Omental fat pad (tissue), 4 donors: ENCODE data around the gene TMEM72. TPM values are rescaled to one million over a fixed set of nuclear protein-coding genes. Genes with fewer than 3 reads are reported as not detected.

Experiments used
- ATAC-seq: fragments of 150-250 bp; one replicate; pipeline ENCODE4 v1.9.1; 2016; ENCODE audit warnings: mild to moderate bottlenecking, moderate library complexity; ENCODE audit not compliant: low FRiP score
- DNase-seq: peaks from one replicate; pipeline ENCODE4 v3.0.0-alpha.2; 2019; ENCODE audit warnings: low spot score
- CTCF ChIP-seq, 3 donors: fragments of 450-650 bp; IDR thresholded peaks; one replicate each; pipeline ENCODE4 v1.5.1; 2016 to 2017; ENCODE audit warnings: antibody characterized with exemption in 3 of 3, mild to moderate bottlenecking in 3 of 3, moderate library complexity in 2 of 3
- total RNA-seq, 4 donors: library from RNA; depleted of rRNA; stranded (reverse); fragments of >200 nt; gene quantifications; one replicate each; pipeline ENCODE4 v1.1.0, GENCODE V29; 2016

The TMEM72 gene
- total RNA-seq, 4 donors from 2014 or later, result not detected

GRCh38 chr10:44927352-44927751 lies 16.2 kb downstream of the TMEM72 start:
- TF ChIP-seq CTCF (IDR thresholded peaks at IDR 0.05), result no peak
- no peak for DNase-seq
- peak; percentile 79 for ATAC-seq

- no peak for TF ChIP-seq CTCF (IDR thresholded peaks at IDR 0.05)
- DNase-seq, result no peak
Measured at GRCh38 chr10:44928462-44928861, 17.3 kb downstream of the TMEM72 start.

GRCh38 chr10:44929356-44930255 lies 18.5 kb downstream of the TMEM72 start:
- TF ChIP-seq CTCF (IDR thresholded peaks at IDR 0.05), result no peak
- ATAC-seq (no peak), DNase-seq (no peak)

More at GRCh38 chr10:44928462-44928861, 17.3 kb downstream of the TMEM72 start:
- no peak for ATAC-seq

GRCh38 chr10:44930904-44931620 lies 19.9 kb downstream of the TMEM72 start:
- no peak for ATAC-seq
- no peak for DNase-seq
- TF ChIP-seq CTCF (IDR thresholded peaks at IDR 0.05), result no peak

- no peak for ATAC-seq
- TF ChIP-seq CTCF (IDR thresholded peaks at IDR 0.05), result no peak
- no peak for DNase-seq
Measured at GRCh38 chr10:44931621-44932516, 20.7 kb downstream of the TMEM72 start.

- ATAC-seq (peak; percentile 92), DNase-seq (peak; percentile 100)
- TF ChIP-seq CTCF (IDR thresholded peaks at IDR 0.05), result peak in 1 of 3 donors; percentile 50
Measured at GRCh38 chr10:44932517-44933450, 21.6 kb downstream of the TMEM72 start.
